H9 (cell line): Measurements from ENCODE around the gene BACE1-AS. TPM values are rescaled to one million over a fixed set of nuclear protein-coding genes. Genes with fewer than 3 reads are reported as not detected.

ENCODE experiments used
- DNase-seq: peaks from one replicate; pipeline ENCODE4 v3.0.0-alpha.2; 2017
- H2AFZ ChIP-seq: one replicate; pipeline ENCODE4 v1.6.1; 2013; ENCODE audit warnings: mild to moderate bottlenecking, low read length, control low read depth, moderate library complexity
- H2AK5ac ChIP-seq: 2 replicates; pipeline ENCODE4 v1.6.1; 2013; ENCODE audit warnings: low read length, control low read depth, mixed read lengths; ENCODE audit not compliant: insufficient read length
- H2BK120ac ChIP-seq: one replicate; pipeline ENCODE4 v1.6.1; 2013; ENCODE audit warnings: low read depth, mild to moderate bottlenecking, low read length, control low read depth, inconsistent platforms; ENCODE audit not compliant: poor library complexity, severe bottlenecking
- H2BK12ac ChIP-seq: 2 replicates; pipeline ENCODE4 v1.6.1; 2013; ENCODE audit warnings: low read length, control low read depth, mixed read lengths, low read depth; ENCODE audit not compliant: insufficient read length
- H2BK15ac ChIP-seq: 2 replicates; pipeline ENCODE4 v1.6.1; 2013; ENCODE audit warnings: low read depth, low read length, control low read depth
- H2BK20ac ChIP-seq: one replicate; pipeline ENCODE4 v1.6.1; 2013; ENCODE audit warnings: low read depth, mild to moderate bottlenecking, low read length, control low read depth, inconsistent platforms; ENCODE audit not compliant: poor library complexity, severe bottlenecking
- H2BK5ac ChIP-seq: 2 replicates; pipeline ENCODE4 v1.6.1; 2013; ENCODE audit warnings: low read length, control low read depth, mixed read lengths; ENCODE audit not compliant: insufficient read length
- H3K14ac ChIP-seq: 2 replicates; pipeline ENCODE4 v1.6.1; 2013; ENCODE audit warnings: low read length, control low read depth; ENCODE audit not compliant: insufficient read depth
- H3K18ac ChIP-seq: 2 replicates; pipeline ENCODE4 v1.6.1; 2013; ENCODE audit warnings: low read depth, mild to moderate bottlenecking, mixed read lengths, low read length, control low read depth; ENCODE audit not compliant: insufficient read length
- H3K23ac ChIP-seq: 2 replicates; pipeline ENCODE4 v1.6.1; 2013; ENCODE audit warnings: low read length, control low read depth, mixed read lengths, low read depth; ENCODE audit not compliant: insufficient read length
- H3K23me2 ChIP-seq: 2 replicates; pipeline ENCODE4 v1.6.1; 2013; ENCODE audit warnings: low read depth, mild to moderate bottlenecking, mixed read lengths, low read length, control low read depth; ENCODE audit not compliant: insufficient read length, poor library complexity, severe bottlenecking
- H3K27ac ChIP-seq: 2 replicates; pipeline ENCODE4 v1.5.1; 2013; ENCODE audit warnings: low read length, control low read depth, mixed read lengths, low read depth; ENCODE audit not compliant: insufficient read length
- H3K27me3 ChIP-seq: 2 replicates; pipeline ENCODE4 v1.6.1; 2013; ENCODE audit warnings: low read length, control low read depth, inconsistent platforms; ENCODE audit not compliant: insufficient read depth
- H3K4ac ChIP-seq: 2 replicates; pipeline ENCODE4 v1.6.1; 2013; ENCODE audit warnings: low read depth, mild to moderate bottlenecking, control low read depth, inconsistent platforms, low read length, moderate library complexity
- H3K4me1 ChIP-seq: 2 replicates; pipeline ENCODE4 v1.6.1; 2013; ENCODE audit warnings: low read length, control low read depth, inconsistent platforms; ENCODE audit not compliant: insufficient read depth
- H3K4me2 ChIP-seq: 2 replicates; pipeline ENCODE4 v1.6.1; 2013; ENCODE audit warnings: low read length, control low read depth, mixed read lengths; ENCODE audit not compliant: insufficient read length, insufficient read depth
- H3K56ac ChIP-seq: 2 replicates; pipeline ENCODE4 v1.6.1; 2013; ENCODE audit warnings: low read depth, mild to moderate bottlenecking, mixed read lengths, low read length, control low read depth; ENCODE audit not compliant: insufficient read length
- H3K79me1 ChIP-seq: 2 replicates; pipeline ENCODE4 v1.6.1; 2013; ENCODE audit warnings: low read depth, mild to moderate bottlenecking, moderate library complexity, low read length, control low read depth, inconsistent platforms; ENCODE audit not compliant: insufficient read depth, poor library complexity, severe bottlenecking
- H3K79me2 ChIP-seq: 2 replicates; pipeline ENCODE4 v1.6.1; 2013; ENCODE audit warnings: low read length, control low read depth, inconsistent platforms; ENCODE audit not compliant: insufficient read depth
- H3K9ac ChIP-seq: 2 replicates; pipeline ENCODE4 v1.6.1; 2013; ENCODE audit warnings: low read length, control low read depth, mixed read lengths; ENCODE audit not compliant: insufficient read length; ENCODE audit errors: extremely low read depth
- H3K9me3 ChIP-seq: one replicate; pipeline ENCODE4 v1.6.1; 2013; ENCODE audit warnings: low read depth, low read length, inconsistent platforms; ENCODE audit not compliant: control insufficient read depth
- H3T11ph ChIP-seq: one replicate; pipeline ENCODE4 v1.6.1; 2013; ENCODE audit warnings: mild to moderate bottlenecking, low read length, control low read depth, inconsistent platforms
- H4K20me1 ChIP-seq: one replicate; pipeline ENCODE4 v1.6.1; 2013; ENCODE audit not compliant: control insufficient read depth, insufficient read length, insufficient read depth
- H4K5ac ChIP-seq: 2 replicates; pipeline ENCODE4 v1.6.1; 2013; ENCODE audit warnings: low read depth, mild to moderate bottlenecking, mixed read lengths, low read length, control low read depth; ENCODE audit not compliant: insufficient read length
- H4K8ac ChIP-seq: replicated peaks from 2 replicates; pipeline ENCODE4 v1.6.1; 2013; ENCODE audit warnings: low read length, control low read depth, mixed read lengths, low read depth; ENCODE audit not compliant: insufficient read length
- H4K91ac ChIP-seq: 2 replicates; pipeline ENCODE4 v1.6.1; 2013; ENCODE audit warnings: low read depth, mild to moderate bottlenecking, moderate library complexity, mixed read lengths, low read length, control low read depth; ENCODE audit not compliant: insufficient read length
- H3K27ac Mint-ChIP-seq, 3 experiments: 2 replicates in 2 of 3; 3 replicates in 1 of 3; pipeline ENCODE4 v1.8.0; 2020 to 2021; ENCODE audit warnings: mixed read lengths in 3 of 3, mild to moderate bottlenecking in 1 of 3, moderate library complexity in 1 of 3
- H3K27me3 Mint-ChIP-seq: 2 replicates; pipeline ENCODE4 v1.8.0; 2021; ENCODE audit warnings: low read depth, mild to moderate bottlenecking, moderate library complexity, mixed read lengths
- H3K36me3 Mint-ChIP-seq, 3 experiments: 2 replicates in 2 of 3; 3 replicates in 1 of 3; pipeline ENCODE4 v1.8.0; 2020 to 2021; ENCODE audit warnings: low read depth in 3 of 3, mixed read lengths in 3 of 3; ENCODE audit not compliant: insufficient read depth in 1 of 3
- H3K4me1 Mint-ChIP-seq, 2 experiments: 2 replicates each; pipeline ENCODE4 v1.8.0; 2020; ENCODE audit warnings: mixed read lengths in 2 of 2
- H3K4me3 Mint-ChIP-seq, 2 experiments: 2 replicates in 1 of 2; 3 replicates in 1 of 2; pipeline ENCODE4 v1.8.0; 2020 to 2021; ENCODE audit warnings: mild to moderate bottlenecking in 2 of 2, mixed read lengths in 2 of 2, moderate library complexity in 1 of 2
- H3K9me3 Mint-ChIP-seq, 2 experiments: 2 replicates in 1 of 2; 3 replicates in 1 of 2; pipeline ENCODE4 v1.8.0; 2020; ENCODE audit warnings: mild to moderate bottlenecking in 2 of 2, mixed read lengths in 2 of 2, moderate library complexity in 1 of 2
- CTCF ChIP-seq: fragments of 200-600 bp; sonication (generic); conservative IDR thresholded peaks from 3 replicates; pipeline ENCODE4 v1.8.0; 2021; ENCODE audit warnings: antibody characterized with exemption, mild to moderate bottlenecking
- WGBS: extraction: QIAGEN DNeasy Blood & Tissue Kit; methylation state at CpG from one replicate; pipeline ENCODE4 v1.1.7; 2013; ENCODE audit warnings: missing lambda C conversion rate, low lambda C conversion rate, mixed read lengths; ENCODE audit not compliant: insufficient read length; ENCODE audit errors: extremely low coverage; 5-methylcytosine and 5-hydroxymethylcytosine counted together
- total RNA-seq: library from RNA; stranded (reverse); gene quantifications from 2 replicates; pipeline ENCODE4 v1.2.1, GENCODE V29; 2021

BACE1-AS gene
- total RNA-seq, 1 experiment from 2014 or later: 9.9 TPM

- H3K9me3 Mint-ChIP-seq: no peaks in the 10 kb centered on the region
- peaks cover 18 to 52% (median 52%) of the 10 kb centered on the region in 3 experiments; a peak in 6 of 7 replicates for H3K36me3 Mint-ChIP-seq
- Histone ChIP-seq H3K4me1 (no peaks in the 10 kb centered on the region), H2BK20ac (no peak overlapping the region), H3K18ac (no peak overlapping the region), H2AFZ (no peak overlapping the region), H3K4ac (no peak overlapping the region), H2AK5ac (no peak overlapping the region), H3K9me3 (no peaks in the 10 kb centered on the region), H3K9ac (no peak overlapping the region), H4K5ac (no peak overlapping the region), H2BK12ac (no peak overlapping the region), H3T11ph (no peak overlapping the region), H2BK15ac (no peak overlapping the region), H3K23me2 (no peaks in the 10 kb centered on the region), H4K8ac (no peak overlapping the region), H2BK120ac (no peak overlapping the region), H3K79me2 (no peaks in the 10 kb centered on the region), H3K4me2 (no peak overlapping the region), H4K20me1 (no peaks in the 10 kb centered on the region), H2BK5ac (no peak overlapping the region), H3K27me3 (no peaks in the 10 kb centered on the region), H3K23ac (no peak overlapping the region), H3K14ac (no peak overlapping the region), H3K27ac (no peak overlapping the region), H3K79me1 (no peaks in the 10 kb centered on the region), H3K56ac (no peak overlapping the region), H4K91ac (no peak overlapping the region)
- H3K27ac Mint-ChIP-seq: no peak overlapping the region
- no CpG with 5 or more reads among the region's 4 CpGs for WGBS
- H3K4me3 Mint-ChIP-seq: no peak overlapping the region; a peak in 1 of 5 replicates
- TF ChIP-seq CTCF: no peak
- DNase-seq: no peak
- H3K4me1 Mint-ChIP-seq: peaks cover 0 to 2% of the 10 kb centered on the region in 2 experiments; a peak in 1 of 4 replicates
- no peaks in the 10 kb centered on the region for H3K27me3 Mint-ChIP-seq
Measured at GRCh38 chr11:117279711-117280376, 11.3 kb upstream of the BACE1-AS start.
